ENCODE results near the gene PUM2. TPM values are rescaled to one million over a fixed set of nuclear protein-coding genes. Genes with fewer than 3 reads are reported as not detected.
A peak's percentile ranks its signal among the peaks of the same experiment; 100 is the strongest.

PUM2 gene
- total RNA-seq, 5 donors from 2014 or later (not counting 1 experiment from before 2014, with no cell fraction given), result 128 to 154 (median 138) TPM

DNA sequence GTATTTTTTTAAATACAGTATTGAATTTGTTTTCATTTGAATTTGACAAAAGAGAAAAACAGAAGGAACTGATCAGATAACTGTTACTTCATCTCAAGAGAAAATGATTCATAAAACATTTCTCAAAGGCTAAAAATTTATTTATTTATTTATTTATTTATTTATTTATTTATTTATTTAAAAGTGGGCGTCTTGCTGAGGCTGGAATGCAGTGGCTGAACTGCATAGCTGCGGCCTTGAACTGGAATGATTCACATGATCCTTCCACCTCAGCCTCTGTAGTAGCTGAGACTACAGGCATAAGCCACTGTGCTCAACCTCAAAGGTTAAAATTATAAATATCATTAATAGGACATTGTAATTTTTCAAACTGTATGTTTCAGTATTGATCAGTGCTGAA, 4.5 kb upstream of the PUM2 start:
- ChIA-PET POLR2A (interaction anchor here in 1 of 2 donors (0.7 kb wide), 1 partner anchor 9 kb away, joined by 4 read pairs; no protein-coding TSS in a partner anchor), CTCF (no interaction called here)
- Mint-ChIP-seq H3K9me3 (no peaks in the 10 kb centered on the region), H3K27me3 (no peaks in the 10 kb centered on the region), H3K36me3 (no peaks in the 10 kb centered on the region), H3K4me3 (no peak overlapping the region), H3K27ac (no peak overlapping the region), H3K4me1 (peaks cover 0 to 8% (median 0%) of the 10 kb centered on the region in 3 donors)
- H3K4me1 ChIP-seq (ENCODE audit: control insufficient read depth in 1 of 2, extremely low read depth in 1 of 2, insufficient read depth in 2 of 2, low read length in 2 of 2), result peaks cover 11 to 22% of the 10 kb centered on the region in 2 experiments
- no CpG with 5 or more reads among the region's 2 CpGs for whole genome bisulfite sequencing (ENCODE audit: insufficient coverage)
- H3K27me3 ChIP-seq (replicated peaks in 1 of 2; ENCODE audit: control insufficient read depth in 2 of 2, extremely low read depth in 1 of 2, insufficient read depth in 2 of 2, low read length in 1 of 2), result no peaks in the 10 kb centered on the region
- no peaks in the 10 kb centered on the region for H3K9me3 ChIP-seq
- H3K4me3 ChIP-seq (ENCODE audit: control insufficient read depth in 1 of 2, extremely low read depth in 1 of 2, low read length in 1 of 2), result no peak overlapping the region
- ATAC-seq (replicated peaks in 1 of 4), result no peak
- no peak for DNase-seq
- no peak overlapping the region for H3K27ac ChIP-seq (ENCODE audit: low read length)
- no peaks in the 10 kb centered on the region for H3K36me3 ChIP-seq (ENCODE audit: control insufficient read depth in 2 of 2, extremely low read depth in 1 of 2, insufficient read depth in 1 of 2, low read length in 1 of 2)

- POLR2A ChIA-PET, result interaction anchor here in 1 of 2 donors (0.9 kb wide), 1 partner anchor 93 kb away, joined by 3 read pairs; the partner anchor contains the start of gene RHOB
- 98% methylated on average over 7 of the region's 9 CpGs for WGBS (ENCODE audit: insufficient coverage)
- H3K27ac ChIP-seq (ENCODE audit: low read length), result peak overlapping the region; percentile 84
Observed at GRCh38 chr2:20353241-20353992, 2.8 kb upstream of the PUM2 start.

GRCh38 chr2:20352581-20353216, 2.1 kb upstream of the PUM2 start:
- ATAC-seq (replicated peaks in 1 of 4), result no peak

More at GRCh38 chr2:20353241-20353992, 2.8 kb upstream of the PUM2 start:
- H3K4me3 Mint-ChIP-seq, result no peak overlapping the region
- no peaks in the 10 kb centered on the region for H3K27me3 Mint-ChIP-seq
- H3K27ac Mint-ChIP-seq, result peak overlapping the region in 1 of 2 donors; percentile 72
- peaks cover 17 to 22% (median 17%) of the 10 kb centered on the region in 3 donors for H3K4me1 Mint-ChIP-seq
- H3K9me3 ChIP-seq, result no peaks in the 10 kb centered on the region
- peaks cover 0 to 4% of the 10 kb centered on the region in 2 donors for H3K36me3 ChIP-seq (ENCODE audit: control insufficient read depth in 2 of 2, extremely low read depth in 1 of 2, insufficient read depth in 1 of 2, low read length in 1 of 2)
- H3K4me3 ChIP-seq (ENCODE audit: control insufficient read depth in 1 of 2, extremely low read depth in 1 of 2, low read length in 1 of 2), result no peak overlapping the region
- CTCF ChIA-PET, result interaction anchor here in 1 of 2 donors (0.9 to 1.4 kb wide), 3 partner anchors 13 to 27 kb away, joined by 4 to 5 read pairs (median 4); no protein-coding TSS in a partner anchor
- peaks cover under 1% of the 10 kb centered on the region for H3K36me3 Mint-ChIP-seq
- H3K27me3 ChIP-seq (replicated peaks in 1 of 2; ENCODE audit: control insufficient read depth in 2 of 2, extremely low read depth in 1 of 2, insufficient read depth in 2 of 2, low read length in 1 of 2), result no peaks in the 10 kb centered on the region
- DNase-seq (no peak), ATAC-seq (replicated peaks in 1 of 4) (no peak)
- no peaks in the 10 kb centered on the region for H3K9me3 Mint-ChIP-seq
- H3K4me1 ChIP-seq (ENCODE audit: control insufficient read depth in 1 of 2, extremely low read depth in 1 of 2, insufficient read depth in 2 of 2, low read length in 2 of 2), result peaks cover 23 to 26% of the 10 kb centered on the region in 2 experiments

DNA sequence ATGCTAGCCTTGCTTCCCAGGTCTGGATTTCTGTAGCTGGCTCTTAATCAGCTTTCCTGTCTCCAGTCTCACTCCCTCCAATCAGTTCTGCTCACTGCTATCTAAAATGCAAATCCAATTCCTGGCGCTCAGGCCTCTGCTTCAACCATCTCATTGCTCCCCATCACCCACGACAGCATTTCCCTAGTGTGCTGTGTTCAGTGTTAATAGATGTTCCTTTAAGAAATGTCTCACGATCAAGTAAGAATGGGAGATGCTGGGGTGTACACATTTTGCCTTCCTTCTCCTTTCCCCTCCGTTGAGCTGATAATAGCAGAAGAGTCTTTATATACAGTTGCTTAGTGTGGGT, 1.6 kb upstream of the PUM2 start:
- Mint-ChIP-seq H3K4me3 (no peak overlapping the region), H3K36me3 (peaks cover 6% of the 10 kb centered on the region), H3K27me3 (no peaks in the 10 kb centered on the region), H3K4me1 (peaks cover 25 to 31% (median 26%) of the 10 kb centered on the region in 3 donors), H3K27ac (no peak overlapping the region), H3K9me3 (no peaks in the 10 kb centered on the region)
- H3K4me1 ChIP-seq (ENCODE audit: control insufficient read depth in 1 of 2, extremely low read depth in 1 of 2, insufficient read depth in 2 of 2, low read length in 2 of 2), result peaks cover 35 to 36% of the 10 kb centered on the region in 2 experiments
- DNase-seq (no peak), ATAC-seq (replicated peaks in 1 of 4) (no peak)
- no peaks in the 10 kb centered on the region for H3K27me3 ChIP-seq (replicated peaks in 1 of 2; ENCODE audit: control insufficient read depth in 2 of 2, extremely low read depth in 1 of 2, insufficient read depth in 2 of 2, low read length in 1 of 2)
- ChIA-PET POLR2A (interaction anchor here (0.9 to 1.0 kb wide), 2 partner anchors 95 kb away, joined by 3 read pairs; partner anchors contain the start of gene RHOB (in 2 of the 2)), CTCF (interaction anchor here (0.5 to 1.5 kb wide), 8 partner anchors 10 to 299 kb away, joined by 3 to 10 read pairs (median 4); partner anchors contain the start of gene HS1BP3 (in 1 of the 2))
- H3K36me3 ChIP-seq (ENCODE audit: control insufficient read depth in 2 of 2, extremely low read depth in 1 of 2, insufficient read depth in 1 of 2, low read length in 1 of 2), result peaks cover 0 to 4% of the 10 kb centered on the region in 2 donors
- peak overlapping the region; percentile 84 for H3K27ac ChIP-seq (ENCODE audit: low read length)
- WGBS (ENCODE audit: insufficient coverage), result no CpG with 5 or more reads among the region's 4 CpGs
- H3K9me3 ChIP-seq, result no peaks in the 10 kb centered on the region
- no peak overlapping the region for H3K4me3 ChIP-seq (ENCODE audit: control insufficient read depth in 1 of 2, extremely low read depth in 1 of 2, low read length in 1 of 2)

More at GRCh38 chr2:20352581-20353216, 2.1 kb upstream of the PUM2 start:
- WGBS (ENCODE audit: insufficient coverage), result no CpG with 5 or more reads among the region's 5 CpGs
- ChIA-PET CTCF (interaction anchor here in 1 of 2 donors (0.8 to 1.5 kb wide), 5 partner anchors 10 to 117 kb away, joined by 3 to 5 read pairs (median 4); no protein-coding TSS in a partner anchor), POLR2A (interaction anchor here in 1 of 2 donors (0.9 kb wide), 1 partner anchor 94 kb away, joined by 3 read pairs; the partner anchor contains the start of gene RHOB)
- Mint-ChIP-seq H3K4me1 (peaks cover 21 to 26% (median 21%) of the 10 kb centered on the region in 3 donors), H3K27me3 (no peaks in the 10 kb centered on the region), H3K36me3 (peaks cover 5% of the 10 kb centered on the region), H3K4me3 (no peak overlapping the region), H3K27ac (no peak overlapping the region), H3K9me3 (no peaks in the 10 kb centered on the region)
- no peaks in the 10 kb centered on the region for H3K9me3 ChIP-seq
- H3K27me3 ChIP-seq (replicated peaks in 1 of 2; ENCODE audit: control insufficient read depth in 2 of 2, extremely low read depth in 1 of 2, insufficient read depth in 2 of 2, low read length in 1 of 2), result no peaks in the 10 kb centered on the region
- peaks cover 30 to 34% of the 10 kb centered on the region in 2 experiments for H3K4me1 ChIP-seq (ENCODE audit: control insufficient read depth in 1 of 2, extremely low read depth in 1 of 2, insufficient read depth in 2 of 2, low read length in 2 of 2)
- peak overlapping the region; percentile 84 for H3K27ac ChIP-seq (ENCODE audit: low read length)
- no peak overlapping the region for H3K4me3 ChIP-seq (ENCODE audit: control insufficient read depth in 1 of 2, extremely low read depth in 1 of 2, low read length in 1 of 2)
- peaks cover 0 to 4% of the 10 kb centered on the region in 2 donors for H3K36me3 ChIP-seq (ENCODE audit: control insufficient read depth in 2 of 2, extremely low read depth in 1 of 2, insufficient read depth in 1 of 2, low read length in 1 of 2)
- DNase-seq, result no peak

DNA sequence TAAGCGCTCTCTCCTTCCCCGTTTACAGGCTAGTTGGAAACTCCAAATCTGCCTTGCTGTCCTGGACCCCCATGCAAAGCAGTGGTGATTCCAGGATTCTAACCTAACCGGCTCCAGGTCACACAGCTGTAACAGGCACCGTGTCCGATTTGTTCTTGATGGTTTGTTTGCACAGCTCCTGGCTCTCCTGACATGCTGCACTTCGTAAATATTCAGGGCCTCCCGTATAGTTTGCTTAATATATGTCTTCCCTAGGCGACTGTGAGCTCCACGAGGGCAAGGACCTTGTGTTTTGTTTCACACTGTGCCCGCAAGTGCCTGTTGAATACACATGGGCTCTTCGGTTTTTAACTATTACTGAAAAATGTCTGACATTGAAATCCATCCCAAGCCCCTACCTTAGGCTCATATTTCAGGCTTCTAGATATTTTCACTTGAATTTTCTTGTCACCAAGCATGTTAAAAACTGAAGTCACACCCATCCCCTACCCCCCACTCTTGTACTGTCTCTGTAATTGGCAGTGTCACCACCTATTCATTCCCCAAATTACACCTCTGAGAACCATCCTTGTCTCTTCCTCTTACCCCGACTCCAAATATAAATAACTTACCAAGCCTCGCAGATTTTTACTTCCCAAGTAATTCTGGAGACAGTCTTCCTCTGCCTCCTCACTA, 1.0 kb upstream of the PUM2 start:
- Histone ChIP-seq H3K9me3 (no peaks in the 10 kb centered on the region), H3K4me3 (ENCODE audit: control insufficient read depth in 1 of 2, extremely low read depth in 1 of 2, low read length in 1 of 2) (peak overlapping the region; percentile 64 to 79), H3K4me1 (ENCODE audit: control insufficient read depth in 1 of 2, extremely low read depth in 1 of 2, insufficient read depth in 2 of 2, low read length in 2 of 2) (peaks cover 36 to 40% of the 10 kb centered on the region in 2 experiments), H3K27me3 (replicated peaks in 1 of 2; ENCODE audit: control insufficient read depth in 2 of 2, extremely low read depth in 1 of 2, insufficient read depth in 2 of 2, low read length in 1 of 2) (no peaks in the 10 kb centered on the region), H3K36me3 (ENCODE audit: control insufficient read depth in 2 of 2, extremely low read depth in 1 of 2, insufficient read depth in 1 of 2, low read length in 1 of 2) (peaks cover 0 to 4% of the 10 kb centered on the region in 2 donors), H3K27ac (ENCODE audit: low read length) (peak overlapping the region; percentile 84)
- peaks cover 31 to 36% (median 31%) of the 10 kb centered on the region in 3 donors for H3K4me1 Mint-ChIP-seq
- 15% methylated on average over 13 of the region's 13 CpGs for WGBS (ENCODE audit: insufficient coverage)
- H3K27ac Mint-ChIP-seq, result no peak overlapping the region
- ChIA-PET POLR2A (interaction anchor here in 1 of 2 donors (1.0 kb wide), 1 partner anchor 95 kb away, joined by 3 read pairs; the partner anchor contains the start of gene RHOB), CTCF (interaction anchor here (0.5 to 1.5 kb wide), 9 partner anchors 9 to 299 kb away, joined by 3 to 10 read pairs (median 4); partner anchors contain the start of genes HS1BP3 (in 1 of the 2) and RHOB (in 1 of the 2))
- H3K4me3 Mint-ChIP-seq, result no peak overlapping the region
- H3K36me3 Mint-ChIP-seq, result peaks cover 9% of the 10 kb centered on the region
- no peaks in the 10 kb centered on the region for H3K27me3 Mint-ChIP-seq
- DNase-seq (peak in 1 of 35 experiments; percentile 5), ATAC-seq (replicated peaks in 1 of 4) (no peak)
- no peaks in the 10 kb centered on the region for H3K9me3 Mint-ChIP-seq
